GM12878 (cell line): ENCODE measurements around the gene GAS2L3. TPM values are rescaled to one million over a fixed set of nuclear protein-coding genes. Genes with fewer than 3 reads are reported as not detected.

Source experiments
- EGR1 ChIP-seq, 2 experiments: IDR thresholded peaks; 1 replicate in 1 of 2; 2 replicates in 1 of 2; pipeline ENCODE4 v1.6.1; 2011 to 2012; ENCODE audit warnings: low read depth in 2 of 2, low read length in 2 of 2, borderline replicate concordance in 1 of 2, mild to moderate bottlenecking in 1 of 2, moderate library complexity in 1 of 2
- EZH2 ChIP-seq: IDR thresholded peaks from 2 replicates; pipeline ENCODE4 v1.6.1; 2012; ENCODE audit warnings: low read depth, mild to moderate bottlenecking, control low read depth, inconsistent platforms, low read length, borderline replicate concordance; ENCODE audit not compliant: control insufficient read depth
- HDAC6 ChIP-seq: fragments of 200-600 bp; sonication (generic); IDR thresholded peaks from one replicate; pipeline ENCODE4 v1.8.0; 2017; ENCODE audit warnings: antibody characterized with exemption; ENCODE audit not compliant: unreplicated experiment
- HSF1 ChIP-seq: fragments of 150-350 bp; IDR thresholded peaks from 2 replicates; pipeline ENCODE4 v1.6.1; 2014; ENCODE audit warnings: mild to moderate bottlenecking, low read depth, low read length
- SMC3 ChIP-seq: IDR thresholded peaks from 2 replicates; pipeline ENCODE4 v1.6.1; 2011; ENCODE audit warnings: low read length, improper control_type of control experiment, borderline replicate concordance
- polyA plus RNA-seq, 11 experiments: library from polyadenylated mRNA; depleted of rRNA in 4 of 11; unstranded in 6 of 11; stranded (reverse) in 5 of 11; fragments of >200 nt; fragmentation: Nextera tagmentation in 4 of 11; fragmentation: Illumina TruSeq in 1 of 11; extraction: Ambion mirVana in 4 of 11; extraction: Trizol in 1 of 11; gene quantifications; 1 replicate in 1 of 11; 2 replicates in 10 of 11; pipeline versions ENCODE4 v1.2.1 to v1.2.3, GENCODE V29; 2011 to 2016; ENCODE audit warnings: inconsistent platforms in 2 of 11, missing spikeins in 2 of 11, low read depth in 1 of 11
- total RNA-seq, 4 experiments: library from RNA; depleted of rRNA in 3 of 4; stranded (reverse); fragments of >200 nt in 3 of 4; fragmentation: Illumina TruSeq in 1 of 4; extraction: Trizol in 1 of 4; gene quantifications; 2 replicates each; pipeline versions ENCODE4 v1.2.1 to v1.2.3, GENCODE V29; 2013 to 2021
- TF ChIP-seq, protein P1 (sequence below): IDR thresholded peaks from 2 replicates; pipeline ENCODE4 v1.6.1; 2012; ENCODE audit warnings: improper control_type of control experiment, low read depth, low read length; ENCODE audit not compliant: insufficient replicate concordance

GAS2L3 gene
- total and polyA plus RNA-seq, 10 of the 15 experiments (the other 5 are each of a cell fraction or from before 2014, with no cell fraction given): 0.46 to 6.6 (median 2.4) TPM

DNA sequence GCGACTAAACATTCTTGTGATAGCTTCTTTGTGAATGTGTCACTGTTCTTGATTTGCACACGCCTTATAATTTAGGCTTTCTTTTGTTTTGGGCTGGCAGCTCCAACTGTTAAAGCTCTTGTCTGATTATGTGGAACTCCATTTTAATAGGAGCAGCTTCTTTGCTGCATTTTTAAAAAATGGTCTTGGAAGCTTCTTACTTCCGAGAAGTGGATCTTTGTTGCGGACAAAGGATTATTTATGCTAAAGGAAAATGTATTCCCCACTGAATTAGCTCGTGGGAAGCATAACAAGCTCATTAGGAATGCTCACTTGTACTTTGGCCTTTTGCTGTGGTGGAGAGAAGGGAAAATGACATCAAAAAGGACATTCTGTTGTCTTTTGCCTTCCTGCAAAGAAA is 20.0 kb downstream of the GAS2L3 start (continued):
- no peak for TF ChIP-seq HSF1
- TF ChIP-seq, protein P1, sequence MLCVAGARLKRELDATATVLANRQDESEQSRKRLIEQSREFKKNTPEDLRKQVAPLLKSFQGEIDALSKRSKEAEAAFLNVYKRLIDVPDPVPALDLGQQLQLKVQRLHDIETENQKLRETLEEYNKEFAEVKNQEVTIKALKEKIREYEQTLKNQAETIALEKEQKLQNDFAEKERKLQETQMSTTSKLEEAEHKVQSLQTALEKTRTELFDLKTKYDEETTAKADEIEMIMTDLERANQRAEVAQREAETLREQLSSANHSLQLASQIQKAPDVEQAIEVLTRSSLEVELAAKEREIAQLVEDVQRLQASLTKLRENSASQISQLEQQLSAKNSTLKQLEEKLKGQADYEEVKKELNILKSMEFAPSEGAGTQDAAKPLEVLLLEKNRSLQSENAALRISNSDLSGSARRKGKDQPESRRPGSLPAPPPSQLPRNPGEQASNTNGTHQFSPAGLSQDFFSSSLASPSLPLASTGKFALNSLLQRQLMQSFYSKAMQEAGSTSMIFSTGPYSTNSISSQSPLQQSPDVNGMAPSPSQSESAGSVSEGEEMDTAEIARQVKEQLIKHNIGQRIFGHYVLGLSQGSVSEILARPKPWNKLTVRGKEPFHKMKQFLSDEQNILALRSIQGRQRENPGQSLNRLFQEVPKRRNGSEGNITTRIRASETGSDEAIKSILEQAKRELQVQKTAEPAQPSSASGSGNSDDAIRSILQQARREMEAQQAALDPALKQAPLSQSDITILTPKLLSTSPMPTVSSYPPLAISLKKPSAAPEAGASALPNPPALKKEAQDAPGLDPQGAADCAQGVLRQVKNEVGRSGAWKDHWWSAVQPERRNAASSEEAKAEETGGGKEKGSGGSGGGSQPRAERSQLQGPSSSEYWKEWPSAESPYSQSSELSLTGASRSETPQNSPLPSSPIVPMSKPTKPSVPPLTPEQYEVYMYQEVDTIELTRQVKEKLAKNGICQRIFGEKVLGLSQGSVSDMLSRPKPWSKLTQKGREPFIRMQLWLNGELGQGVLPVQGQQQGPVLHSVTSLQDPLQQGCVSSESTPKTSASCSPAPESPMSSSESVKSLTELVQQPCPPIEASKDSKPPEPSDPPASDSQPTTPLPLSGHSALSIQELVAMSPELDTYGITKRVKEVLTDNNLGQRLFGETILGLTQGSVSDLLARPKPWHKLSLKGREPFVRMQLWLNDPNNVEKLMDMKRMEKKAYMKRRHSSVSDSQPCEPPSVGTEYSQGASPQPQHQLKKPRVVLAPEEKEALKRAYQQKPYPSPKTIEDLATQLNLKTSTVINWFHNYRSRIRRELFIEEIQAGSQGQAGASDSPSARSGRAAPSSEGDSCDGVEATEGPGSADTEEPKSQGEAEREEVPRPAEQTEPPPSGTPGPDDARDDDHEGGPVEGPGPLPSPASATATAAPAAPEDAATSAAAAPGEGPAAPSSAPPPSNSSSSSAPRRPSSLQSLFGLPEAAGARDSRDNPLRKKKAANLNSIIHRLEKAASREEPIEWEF: no peak
- TF ChIP-seq SMC3: no peak
- TF ChIP-seq EZH2: no peak
- TF ChIP-seq HDAC6: no peak
- TF ChIP-seq EGR1 (IDR thresholded peaks at IDR 0.05; ENCODE audit: borderline replicate concordance in 1 of 2, low read depth in 2 of 2, low read length in 2 of 2): no peak
